ENCODE data around the gene ANKRD37. TPM values are rescaled to one million over a fixed set of nuclear protein-coding genes. Genes with fewer than 3 reads are reported as not detected.

The ANKRD37 gene
- total RNA-seq, 6 donors from 2014 or later = 4.4 to 17.4 (median 10.4) TPM

DNA sequence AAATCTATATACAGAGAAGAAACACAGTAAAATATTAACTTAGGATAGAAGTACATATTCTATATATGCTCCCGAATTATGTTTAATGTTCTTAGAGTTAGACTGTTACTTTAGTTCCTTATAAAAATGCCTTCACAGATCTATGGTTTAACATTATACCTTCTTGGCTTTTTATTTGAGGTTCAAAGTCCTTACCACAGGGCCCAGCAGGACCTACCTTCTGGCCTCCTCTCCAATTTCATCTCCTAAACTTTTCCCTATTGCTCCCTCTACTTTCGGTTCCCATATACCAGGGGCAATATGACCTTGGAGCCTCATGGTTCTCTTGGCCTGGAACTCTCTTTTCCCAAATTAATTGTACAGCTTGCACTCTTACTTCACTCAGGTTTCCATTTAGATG is 11.8 kb downstream of the ANKRD37 start:
- 96 to 100% methylated on average over 2 of the region's 2 CpGs for WGBS, 2 donors
- Histone ChIP-seq H3K9me3 (no peaks in the 10 kb centered on the region), H3K27ac (no peak overlapping the region), H3K4me3 (no peak overlapping the region), H3K27me3 (no peaks in the 10 kb centered on the region), H3K36me3 (peaks cover 0 to 66% (median 27%) of the 10 kb centered on the region in 4 donors), H3K4me1 (no peaks in the 10 kb centered on the region)
- DNase-seq (no peak), ATAC-seq (ENCODE audit: low FRiP score in 2 of 2) (no peak)
- no peak for TF ChIP-seq POLR2A (IDR thresholded peaks at IDR 0.05)
- TF ChIP-seq POLR2AphosphoS5 (IDR thresholded peaks at IDR 0.05) = no peak
- TF ChIP-seq EP300 (IDR thresholded peaks at IDR 0.05) = no peak
- TF ChIP-seq, protein P1, sequence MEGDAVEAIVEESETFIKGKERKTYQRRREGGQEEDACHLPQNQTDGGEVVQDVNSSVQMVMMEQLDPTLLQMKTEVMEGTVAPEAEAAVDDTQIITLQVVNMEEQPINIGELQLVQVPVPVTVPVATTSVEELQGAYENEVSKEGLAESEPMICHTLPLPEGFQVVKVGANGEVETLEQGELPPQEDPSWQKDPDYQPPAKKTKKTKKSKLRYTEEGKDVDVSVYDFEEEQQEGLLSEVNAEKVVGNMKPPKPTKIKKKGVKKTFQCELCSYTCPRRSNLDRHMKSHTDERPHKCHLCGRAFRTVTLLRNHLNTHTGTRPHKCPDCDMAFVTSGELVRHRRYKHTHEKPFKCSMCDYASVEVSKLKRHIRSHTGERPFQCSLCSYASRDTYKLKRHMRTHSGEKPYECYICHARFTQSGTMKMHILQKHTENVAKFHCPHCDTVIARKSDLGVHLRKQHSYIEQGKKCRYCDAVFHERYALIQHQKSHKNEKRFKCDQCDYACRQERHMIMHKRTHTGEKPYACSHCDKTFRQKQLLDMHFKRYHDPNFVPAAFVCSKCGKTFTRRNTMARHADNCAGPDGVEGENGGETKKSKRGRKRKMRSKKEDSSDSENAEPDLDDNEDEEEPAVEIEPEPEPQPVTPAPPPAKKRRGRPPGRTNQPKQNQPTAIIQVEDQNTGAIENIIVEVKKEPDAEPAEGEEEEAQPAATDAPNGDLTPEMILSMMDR (IDR thresholded peaks at IDR 0.05) = no peak

DNA sequence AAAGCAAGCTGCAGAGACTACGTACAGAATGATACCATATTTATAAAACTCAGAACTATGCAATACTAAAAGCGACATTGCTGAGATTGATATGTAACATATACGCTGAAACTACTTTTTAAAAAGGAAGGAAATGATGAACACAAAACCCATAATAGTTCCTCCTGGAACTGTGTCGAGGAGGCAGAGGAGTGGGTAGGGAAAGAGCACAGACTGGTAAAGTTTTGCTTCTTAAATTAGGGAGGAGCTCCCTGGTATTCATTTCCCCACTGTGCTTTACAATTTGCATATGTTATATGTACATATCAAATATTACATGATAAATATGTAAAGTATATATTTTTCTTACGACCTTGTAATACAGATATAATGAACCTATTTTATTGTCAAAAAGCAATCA is 15.2 kb downstream of the ANKRD37 start:
- 71% methylated on average over 5 of the region's 5 CpGs for WGBS, 2 donors
- H3K36me3 ChIP-seq = peaks cover 0 to 71% (median 17%) of the 10 kb centered on the region in 4 donors
- ATAC-seq (ENCODE audit: low FRiP score in 2 of 2) = peak in 1 of 2 donors; percentile 61
- no peak overlapping the region for H3K27ac ChIP-seq
- no peaks in the 10 kb centered on the region for H3K4me1 ChIP-seq
- no peak overlapping the region for H3K4me3 ChIP-seq
- TF ChIP-seq POLR2AphosphoS5 (IDR thresholded peaks at IDR 0.05) (no peak), POLR2A (IDR thresholded peaks at IDR 0.05) (no peak), EP300 (IDR thresholded peaks at IDR 0.05) (no peak)
- TF ChIP-seq, protein P1 (IDR thresholded peaks at IDR 0.05) = no peak
- H3K9me3 ChIP-seq = no peaks in the 10 kb centered on the region
- H3K27me3 ChIP-seq = no peaks in the 10 kb centered on the region
- DNase-seq = no peak

DNA sequence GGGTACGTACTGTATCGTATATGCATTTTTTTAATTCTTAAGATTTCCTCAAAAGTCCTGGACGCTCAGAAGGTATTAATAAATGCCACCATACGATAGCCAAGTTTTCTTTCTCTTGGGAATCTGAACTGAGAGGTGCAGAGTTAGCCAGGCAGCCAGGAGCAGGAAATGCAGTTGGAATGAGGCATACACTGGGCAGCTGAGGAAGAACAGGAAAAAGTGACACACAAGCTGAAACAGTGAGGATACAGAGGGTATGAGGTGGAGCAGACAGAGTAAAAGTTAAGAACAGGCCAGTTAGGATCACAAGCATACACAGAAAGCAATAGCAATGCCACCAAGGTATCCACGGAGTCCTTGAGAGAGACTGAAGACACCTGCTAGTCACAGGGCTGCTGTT is 15.8 kb downstream of the ANKRD37 start:
- peaks cover 0 to 76% (median 19%) of the 10 kb centered on the region in 4 donors for H3K36me3 ChIP-seq
- H3K9me3 ChIP-seq = no peaks in the 10 kb centered on the region
- peak overlapping the region in 1 of 4 donors; percentile 26 for H3K27ac ChIP-seq
- no peak overlapping the region for H3K4me3 ChIP-seq
- DNase-seq (no peak), ATAC-seq (ENCODE audit: low FRiP score in 2 of 2) (peak in 1 of 2 donors; percentile 30)
- no peaks in the 10 kb centered on the region for H3K4me1 ChIP-seq
- TF ChIP-seq POLR2AphosphoS5 (IDR thresholded peaks at IDR 0.05) (no peak), EP300 (IDR thresholded peaks at IDR 0.05) (no peak), POLR2A (IDR thresholded peaks at IDR 0.05) (no peak)
- TF ChIP-seq, protein P1 (IDR thresholded peaks at IDR 0.05) = no peak
- H3K27me3 ChIP-seq = no peaks in the 10 kb centered on the region
- WGBS, 2 donors = 85 to 89% methylated on average over 5 of the region's 5 CpGs

DNA sequence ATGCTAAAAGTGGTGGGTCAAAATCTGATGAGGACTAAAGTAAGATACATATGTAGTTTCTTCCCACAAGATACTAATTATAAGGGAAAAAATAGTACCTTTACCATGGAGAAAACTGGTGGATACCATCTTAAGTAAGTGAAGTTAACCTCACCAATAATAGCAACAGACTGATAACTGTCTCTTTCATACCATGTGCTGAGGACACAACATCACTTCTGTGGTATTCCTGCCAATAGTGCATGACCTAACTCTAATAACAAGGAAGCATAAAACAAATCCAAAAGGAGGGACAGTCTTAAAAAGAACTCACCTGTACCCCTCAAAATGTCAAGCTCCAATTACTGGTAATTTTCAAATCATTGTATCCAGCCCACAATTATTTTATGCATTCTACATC is 20.3 kb downstream of the ANKRD37 start:
- Histone ChIP-seq H3K4me3 (no peak overlapping the region), H3K36me3 (peaks cover 4 to 73% (median 17%) of the 10 kb centered on the region in 4 donors), H3K9me3 (no peaks in the 10 kb centered on the region), H3K27ac (no peak overlapping the region), H3K27me3 (no peaks in the 10 kb centered on the region), H3K4me1 (peaks cover 0 to 5% (median 0%) of the 10 kb centered on the region in 4 donors)
- ATAC-seq (ENCODE audit: low FRiP score in 2 of 2) (no peak), DNase-seq (no peak)
- TF ChIP-seq POLR2A (IDR thresholded peaks at IDR 0.05) = no peak
- TF ChIP-seq, protein P1 (IDR thresholded peaks at IDR 0.05) = no peak
- TF ChIP-seq POLR2AphosphoS5 (IDR thresholded peaks at IDR 0.05) = no peak
- no peak for TF ChIP-seq EP300 (IDR thresholded peaks at IDR 0.05)

Measured in upper lobe of left lung (tissue), 6 donors.